NCI-H2196 (cell line): ENCODE measurements around the gene SPON1.
"Not testable (repeated sequence)": the region's sequence is repeated elsewhere in the genome, so short reads cannot be mapped to it uniquely, and the experiment has no call there.

ENCODE experiments used
- DNase-seq: peaks from one replicate; lab custom pipeline; 2025; ENCODE audit not compliant: unreplicated experiment; lab: John Stamatoyannopoulos, UW

The SPON1 gene

GRCh38 chr11:14035526-14035925, 73.0 kb downstream of the SPON1 start:
- DNase-seq = not testable (repeated sequence)

DNA sequence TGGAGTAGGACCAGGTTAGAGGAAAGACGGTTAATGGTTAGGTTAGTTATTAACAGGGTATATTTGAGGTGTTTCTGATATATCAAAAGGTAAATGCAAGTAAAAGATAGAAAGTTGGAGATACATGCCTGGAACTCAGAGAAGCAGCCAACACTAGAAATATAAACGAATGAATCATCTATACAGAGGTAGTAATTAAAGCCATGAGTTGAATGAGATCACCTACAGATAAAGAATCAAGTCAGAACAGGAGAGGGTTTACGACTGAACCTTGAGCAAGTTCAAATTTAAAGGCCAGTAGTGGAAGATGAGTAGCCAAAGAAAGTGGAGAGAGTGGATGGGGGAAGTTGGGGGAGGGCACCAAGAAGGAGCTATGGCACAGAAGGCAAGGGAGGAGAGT, 73.9 kb downstream of the SPON1 start:
- no peak for DNase-seq

GRCh38 chr11:14041040-14041439, 78.5 kb downstream of the SPON1 start:
- no peak for DNase-seq

- no peak for DNase-seq
These were observed 79.0 kb downstream of the SPON1 start for GRCh38 chr11:14041565-14041964.

GRCh38 chr11:14042686-14043465, 80.4 kb downstream of the SPON1 start:
- no peak for DNase-seq

GRCh38 chr11:14044916-14045315, 82.4 kb downstream of the SPON1 start:
- DNase-seq = no peak

- DNase-seq = no peak
These were observed 82.9 kb downstream of the SPON1 start for GRCh38 chr11:14045417-14045816.

DNA sequence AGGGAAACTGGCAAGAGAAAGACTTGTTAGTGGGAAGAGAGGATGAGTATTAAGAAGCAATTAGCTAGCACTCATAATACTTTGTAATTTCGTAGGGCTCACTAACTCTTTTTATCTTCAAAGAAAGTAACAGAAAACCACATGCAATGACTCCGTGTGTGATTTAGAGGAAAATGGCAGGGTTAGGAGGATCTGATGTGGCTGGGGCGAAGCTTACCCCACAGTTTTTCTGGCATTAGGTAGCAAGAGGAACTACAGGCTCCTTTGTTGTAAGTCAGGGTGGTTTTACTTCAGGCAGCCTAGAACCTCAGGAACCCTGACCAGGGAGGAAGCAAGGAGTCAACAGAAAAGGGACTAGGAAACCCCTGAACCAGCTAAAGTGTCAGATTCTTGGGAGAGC, 89.7 kb downstream of the SPON1 start:
- DNase-seq = no peak

- DNase-seq = no peak
These were observed 91.9 kb downstream of the SPON1 start for GRCh38 chr11:14054116-14055107.

DNA sequence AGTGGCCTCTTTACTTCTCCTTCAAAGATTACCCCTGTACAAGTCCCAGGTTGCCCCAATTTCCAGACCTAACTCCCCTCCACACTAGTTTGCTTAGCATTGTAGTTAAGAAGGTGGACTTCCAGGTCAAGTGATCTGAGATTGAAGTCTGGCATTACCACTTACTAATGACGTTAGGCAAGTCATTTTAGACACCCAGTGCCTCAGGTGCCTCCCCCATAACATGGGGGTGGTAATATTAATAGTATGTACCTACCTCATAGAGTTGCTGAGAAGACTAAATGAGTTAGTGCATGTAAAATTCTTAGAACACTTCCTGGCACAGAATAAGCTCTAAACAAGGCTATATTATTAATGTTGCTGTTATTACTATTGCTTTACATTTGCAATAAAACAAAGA, 93.4 kb downstream of the SPON1 start:
- DNase-seq = no peak

- DNase-seq = no peak
These were observed 95.5 kb downstream of the SPON1 start for GRCh38 chr11:14058061-14058460.

GRCh38 chr11:14059491-14059890, 97.0 kb downstream of the SPON1 start:
- no peak for DNase-seq

GRCh38 chr11:14061721-14062120, 99.2 kb downstream of the SPON1 start:
- no peak for DNase-seq

DNA sequence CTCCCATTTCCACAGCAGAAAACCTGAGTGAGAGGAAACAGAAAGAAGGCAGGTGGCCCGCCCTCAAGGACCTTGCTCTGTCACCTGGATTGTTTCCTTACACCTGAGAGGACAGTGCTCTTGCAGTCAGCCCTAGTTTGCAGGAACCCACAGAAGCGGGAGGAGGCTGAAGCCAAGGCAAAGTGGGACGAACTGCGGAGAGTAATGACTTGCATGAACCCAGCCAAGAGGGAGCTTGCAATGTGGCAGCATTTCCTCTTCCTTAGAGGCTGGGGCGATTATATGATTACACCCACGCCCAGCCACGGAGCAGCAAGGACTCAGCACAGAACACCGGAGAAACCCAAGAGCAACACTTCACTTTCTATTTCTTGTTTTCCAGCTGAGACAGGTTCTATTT, 102.6 kb downstream of the SPON1 start:
- DNase-seq = no peak

- no peak for DNase-seq
These were observed 103.2 kb downstream of the SPON1 start for GRCh38 chr11:14065681-14066080.

DNA sequence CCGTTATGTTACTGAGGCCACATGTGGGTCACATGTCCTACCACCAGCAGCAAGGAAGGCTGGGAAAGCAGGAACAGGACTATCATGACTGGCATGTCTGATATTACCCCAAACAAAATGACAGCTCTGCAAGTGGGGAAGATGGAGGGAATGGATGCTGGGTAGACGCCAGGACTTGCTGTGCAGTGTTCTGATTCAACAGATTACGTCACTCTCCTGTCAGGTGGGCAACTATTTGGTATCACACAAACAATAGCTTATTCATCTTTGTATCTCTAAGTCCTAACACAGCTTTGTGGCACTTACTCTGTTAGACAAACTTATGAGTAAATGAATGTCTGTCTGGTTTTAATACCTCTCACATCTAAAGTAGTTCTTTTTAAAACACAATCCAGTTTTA, 105.2 kb downstream of the SPON1 start:
- DNase-seq = no peak

DNA sequence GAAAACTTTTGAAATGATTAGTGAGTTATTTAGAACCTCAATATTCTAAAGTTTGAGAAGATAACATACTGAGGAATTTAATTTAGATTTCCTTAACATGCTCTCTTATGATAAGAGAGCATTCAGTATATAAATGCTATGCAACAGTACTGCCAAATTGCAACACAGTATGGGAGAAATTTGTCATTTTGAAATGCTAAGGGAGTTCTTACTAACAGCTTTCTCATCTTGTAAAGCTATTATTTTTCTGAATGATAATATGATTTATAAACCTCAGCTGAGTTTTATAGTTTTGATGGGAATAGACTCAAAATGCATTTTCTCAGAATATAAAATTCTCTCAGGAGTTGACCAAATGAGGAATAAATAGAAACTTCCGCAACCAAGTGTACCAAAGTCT, 108.4 kb downstream of the SPON1 start:
- DNase-seq = no peak

DNA sequence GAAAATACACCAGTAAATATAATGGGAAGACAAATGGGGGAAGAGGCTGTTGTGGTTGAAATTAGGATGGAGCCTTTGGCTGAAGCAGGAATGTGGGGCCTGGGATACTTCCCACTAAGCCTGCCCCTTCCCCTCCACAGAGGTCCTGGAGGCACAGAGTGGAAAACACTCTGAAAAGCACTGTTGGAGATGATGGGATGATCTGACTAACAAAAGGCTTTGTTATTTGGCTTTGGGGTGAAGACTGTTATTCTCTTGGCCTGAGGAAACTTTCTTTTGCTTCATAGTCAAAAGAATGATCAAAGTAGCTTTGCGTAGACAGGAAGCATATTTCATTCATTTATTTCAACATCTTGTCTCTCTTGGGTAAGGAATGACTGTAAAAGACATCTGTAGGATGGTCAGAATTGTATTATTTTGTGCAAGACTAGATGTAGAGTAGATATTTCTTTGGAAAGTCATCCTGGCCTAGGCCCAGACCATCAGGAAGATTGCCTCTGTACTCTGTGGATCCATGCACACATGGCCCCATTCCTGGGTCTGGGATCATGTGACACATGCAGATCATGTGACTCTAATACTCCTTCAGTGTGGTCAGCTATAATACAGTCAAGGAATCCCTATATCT, 111.4 kb downstream of the SPON1 start:
- DNase-seq = no peak

DNA sequence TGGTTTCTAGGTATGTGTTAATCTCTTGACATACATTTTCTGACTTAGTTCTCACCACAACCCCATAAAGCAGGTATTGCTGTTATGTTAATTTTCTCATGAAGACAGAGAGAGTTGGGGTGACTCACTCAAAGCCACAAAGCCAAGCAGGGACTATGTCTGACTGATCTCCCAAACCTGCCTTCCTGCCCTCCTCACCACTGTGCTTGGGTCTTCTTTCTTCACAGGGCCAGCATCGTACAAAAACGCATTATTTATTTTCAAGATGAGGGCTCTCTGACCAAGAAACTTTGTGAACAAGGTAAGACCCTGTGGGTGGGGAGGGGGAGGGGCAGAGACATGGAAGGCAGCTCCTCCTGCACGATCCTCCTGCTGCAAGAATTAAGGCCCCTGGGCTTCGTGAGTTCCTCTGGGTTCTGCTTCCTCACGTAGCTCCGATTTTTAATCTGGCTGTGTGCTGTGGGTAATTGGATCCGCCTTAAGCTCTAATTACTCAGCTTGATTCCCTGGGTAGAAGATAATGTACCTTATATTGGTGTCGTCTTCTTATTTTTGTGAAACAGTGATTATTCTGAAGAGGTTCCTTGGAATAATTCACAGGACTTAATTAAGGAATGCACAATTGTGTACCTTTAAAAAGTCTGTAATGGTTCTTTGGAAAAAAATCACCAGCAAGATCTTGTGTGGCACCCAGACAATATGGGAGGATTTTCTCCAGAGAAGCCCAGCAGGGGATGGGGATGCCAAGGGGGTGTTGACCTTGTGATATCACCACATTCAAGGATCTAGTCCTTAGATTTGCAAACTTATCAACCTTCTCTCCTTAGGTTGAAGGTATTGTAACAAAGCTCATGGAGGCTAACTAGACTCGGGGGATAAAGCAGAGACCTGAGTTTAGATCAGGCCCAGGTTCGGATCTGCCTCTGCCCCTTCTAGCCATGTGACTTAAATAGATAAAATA, 112.9 kb downstream of the SPON1 start:
- no peak for DNase-seq

DNA sequence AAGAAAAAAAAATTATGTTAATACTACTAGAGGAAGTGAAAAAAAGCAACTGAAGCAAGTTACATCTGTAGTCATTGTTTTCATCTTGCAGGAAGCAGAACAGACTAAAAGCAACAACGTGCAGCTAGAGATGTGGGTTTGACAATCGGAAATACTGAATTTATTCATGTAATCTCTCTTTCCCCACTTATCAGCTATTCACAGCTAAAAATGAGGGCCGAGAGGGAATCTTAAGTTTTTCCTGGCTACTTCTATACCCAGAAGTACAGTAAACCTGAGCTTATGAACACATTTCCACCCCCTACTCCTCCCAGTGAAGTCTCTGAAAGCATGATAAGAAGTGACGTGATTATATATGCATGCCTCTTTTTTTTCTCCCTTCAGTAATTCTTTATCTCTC, 116.5 kb downstream of the SPON1 start:
- DNase-seq = no peak
